Measurements from ENCODE around the gene XYLT1.

Gene XYLT1

GRCh38 chr16:17258077-17258599 lies 212.6 kb downstream of the XYLT1 start:
- DNase-seq (ENCODE audit: low read depth) = no peak

GRCh38 chr16:17257426-17258023 lies 213.2 kb downstream of the XYLT1 start:
- no peak for DNase-seq (ENCODE audit: low read depth)

- DNase-seq (ENCODE audit: low read depth) = no peak
Observed at GRCh38 chr16:17252701-17253100, 218.1 kb downstream of the XYLT1 start.

- DNase-seq (ENCODE audit: low read depth) = no peak
Observed at GRCh38 chr16:17252064-17252463, 218.7 kb downstream of the XYLT1 start.

- no peak for DNase-seq (ENCODE audit: low read depth)
Observed at GRCh38 chr16:17251496-17251895, 219.3 kb downstream of the XYLT1 start.

GRCh38 chr16:17246974-17247732 lies 223.6 kb downstream of the XYLT1 start:
- DNase-seq (ENCODE audit: low read depth) = no peak

GRCh38 chr16:17246268-17246885 lies 224.4 kb downstream of the XYLT1 start:
- DNase-seq (ENCODE audit: low read depth) = no peak

- no peak for DNase-seq (ENCODE audit: low read depth)
Observed at GRCh38 chr16:17245776-17246175, 225.0 kb downstream of the XYLT1 start.

GRCh38 chr16:17244872-17245551 lies 225.7 kb downstream of the XYLT1 start:
- no peak for DNase-seq (ENCODE audit: low read depth)

GRCh38 chr16:17241264-17241835 lies 229.4 kb downstream of the XYLT1 start:
- DNase-seq (ENCODE audit: low read depth) = no peak

GRCh38 chr16:17238285-17239028 lies 232.3 kb downstream of the XYLT1 start:
- no peak for DNase-seq (ENCODE audit: low read depth)

- no peak for DNase-seq (ENCODE audit: low read depth)
Observed at GRCh38 chr16:17237350-17237944, 233.3 kb downstream of the XYLT1 start.

GRCh38 chr16:17235147-17235815 lies 235.5 kb downstream of the XYLT1 start:
- no peak for DNase-seq (ENCODE audit: low read depth)

GRCh38 chr16:17233318-17234002 lies 237.3 kb downstream of the XYLT1 start:
- no peak for DNase-seq (ENCODE audit: low read depth)

- DNase-seq (ENCODE audit: low read depth) = no peak
Observed at GRCh38 chr16:17232487-17232886, 238.3 kb downstream of the XYLT1 start.

GRCh38 chr16:17231972-17232371 lies 238.8 kb downstream of the XYLT1 start:
- DNase-seq (ENCODE audit: low read depth) = no peak

GRCh38 chr16:17230932-17231581 lies 239.7 kb downstream of the XYLT1 start:
- no peak for DNase-seq (ENCODE audit: low read depth)

GRCh38 chr16:17229766-17230165 lies 241.0 kb downstream of the XYLT1 start:
- peak; percentile 18 for DNase-seq (ENCODE audit: low read depth)

- no peak for DNase-seq (ENCODE audit: low read depth)
Observed at GRCh38 chr16:17229131-17229530, 241.6 kb downstream of the XYLT1 start.

Measured in amniotic epithelial cell (primary cell).